Esophagus muscularis mucosa (tissue), 4 donors: ENCODE measurements around the gene LPXN. TPM values are rescaled to one million over a fixed set of nuclear protein-coding genes. Genes with fewer than 3 reads are reported as not detected.

ENCODE experiments used
- DNase-seq: peaks from one replicate; pipeline ENCODE4 v3.0.0-alpha.2; 2017; ENCODE audit errors: extremely low spot score
- H3K27ac ChIP-seq, 4 donors: fragments of 200-600 bp; sonication (generic); replicated peaks in 1 of 4; 1 replicate in 3 of 4; 2 replicates in 1 of 4; pipeline ENCODE4 v1.5.1; 2016 to 2019; ENCODE audit warnings: mild to moderate bottlenecking in 1 of 4
- H3K27me3 ChIP-seq, 4 donors: fragments of 200-600 bp; sonication (generic); one replicate each; pipeline versions ENCODE4 v1.5.1 to v1.6.0; 2016 to 2019
- H3K36me3 ChIP-seq, 4 donors: fragments of 200-600 bp; sonication (generic); one replicate each; pipeline ENCODE4 v1.5.1; 2016 to 2019
- H3K4me1 ChIP-seq, 4 donors: fragments of 200-600 bp; sonication (generic); one replicate each; pipeline ENCODE4 v1.5.1; 2016 to 2019
- H3K4me3 ChIP-seq, 4 donors: fragments of 200-600 bp; sonication (generic); 1 replicate in 2 of 4; 2 replicates in 2 of 4; pipeline ENCODE4 v1.5.1; 2016 to 2019; ENCODE audit warnings: mild to moderate bottlenecking in 4 of 4, moderate library complexity in 1 of 4
- H3K9me3 ChIP-seq, 4 donors: fragments of 200-600 bp; sonication (generic); 1 replicate in 3 of 4; 2 replicates in 1 of 4; pipeline ENCODE4 v1.5.1; 2016 to 2019
- EP300 ChIP-seq: sonication (generic); formaldehyde crosslinking; IDR thresholded peaks from one replicate; pipeline ENCODE4 v1.6.1; 2017; ENCODE audit warnings: antibody characterized with exemption
- POLR2A ChIP-seq: fragments of 450-650 bp; IDR thresholded peaks from one replicate; pipeline ENCODE4 v1.6.1; 2017; ENCODE audit warnings: antibody characterized with exemption, moderate library complexity, mild to moderate bottlenecking, low read depth
- POLR2AphosphoS5 ChIP-seq, 2 donors: sonication (generic); formaldehyde crosslinking; IDR thresholded peaks; one replicate each; pipeline ENCODE4 v1.6.1; 2017; ENCODE audit warnings: antibody characterized with exemption in 2 of 2
- WGBS: methylation state at CpG from one replicate; pipeline ENCODE4 v1.1.5; 2018; 5-methylcytosine and 5-hydroxymethylcytosine counted together
- intact Hi-C: fragments of 100-400 bp; cut with DNase I; formaldehyde crosslinking; loops from one replicate; pipeline ENCODE4 v1.15.1; 2023
- total RNA-seq, 4 donors: library from RNA; depleted of rRNA; stranded (reverse); fragments of >200 nt; gene quantifications; one replicate each; pipeline versions ENCODE4 v1.1.0 to v1.2.1, GENCODE V29; 2016
- TF ChIP-seq, protein P1 (sequence below), 3 experiments: fragments of 200-600 bp in 2 of 3; fragments of 450-650 bp in 1 of 3; sonication (generic) in 2 of 3; IDR thresholded peaks; one replicate each; pipeline ENCODE4 v1.5.1; 2017 to 2019; ENCODE audit warnings: antibody characterized with exemption in 3 of 3, mild to moderate bottlenecking in 2 of 3, moderate library complexity in 1 of 3

Gene LPXN
- total RNA-seq, 4 donors from 2014 or later = 4.1 to 9.6 (median 7.2) TPM

GRCh38 chr11:58615559-58615958 lies 39.9 kb upstream of the LPXN start:
- DNase-seq = no peak
- TF ChIP-seq EP300 (no peak), POLR2AphosphoS5 (IDR thresholded peaks at IDR 0.05) (no peak)
- TF ChIP-seq, protein P1, sequence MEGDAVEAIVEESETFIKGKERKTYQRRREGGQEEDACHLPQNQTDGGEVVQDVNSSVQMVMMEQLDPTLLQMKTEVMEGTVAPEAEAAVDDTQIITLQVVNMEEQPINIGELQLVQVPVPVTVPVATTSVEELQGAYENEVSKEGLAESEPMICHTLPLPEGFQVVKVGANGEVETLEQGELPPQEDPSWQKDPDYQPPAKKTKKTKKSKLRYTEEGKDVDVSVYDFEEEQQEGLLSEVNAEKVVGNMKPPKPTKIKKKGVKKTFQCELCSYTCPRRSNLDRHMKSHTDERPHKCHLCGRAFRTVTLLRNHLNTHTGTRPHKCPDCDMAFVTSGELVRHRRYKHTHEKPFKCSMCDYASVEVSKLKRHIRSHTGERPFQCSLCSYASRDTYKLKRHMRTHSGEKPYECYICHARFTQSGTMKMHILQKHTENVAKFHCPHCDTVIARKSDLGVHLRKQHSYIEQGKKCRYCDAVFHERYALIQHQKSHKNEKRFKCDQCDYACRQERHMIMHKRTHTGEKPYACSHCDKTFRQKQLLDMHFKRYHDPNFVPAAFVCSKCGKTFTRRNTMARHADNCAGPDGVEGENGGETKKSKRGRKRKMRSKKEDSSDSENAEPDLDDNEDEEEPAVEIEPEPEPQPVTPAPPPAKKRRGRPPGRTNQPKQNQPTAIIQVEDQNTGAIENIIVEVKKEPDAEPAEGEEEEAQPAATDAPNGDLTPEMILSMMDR (IDR thresholded peaks at IDR 0.05) = no peak
- no peak overlapping the region for H3K4me3 ChIP-seq
- no peaks in the 10 kb centered on the region for H3K27me3 ChIP-seq
- H3K4me1 ChIP-seq = peaks cover 0 to 11% (median 8%) of the 10 kb centered on the region in 4 donors
- no peaks in the 10 kb centered on the region for H3K9me3 ChIP-seq
- 97% methylated on average over 1 of the region's 1 CpG for WGBS
- H3K27ac ChIP-seq = no peak overlapping the region
- intact Hi-C loops = no loop called here
- peaks cover 48 to 95% (median 75%) of the 10 kb centered on the region in 4 donors for H3K36me3 ChIP-seq

GRCh38 chr11:58613228-58613627 lies 37.6 kb upstream of the LPXN start:
- intact Hi-C loops = no loop called here
- H3K27me3 ChIP-seq = no peaks in the 10 kb centered on the region
- no peak overlapping the region for H3K4me3 ChIP-seq
- TF ChIP-seq POLR2A = no peak
- no peak for TF ChIP-seq EP300
- no peak for TF ChIP-seq POLR2AphosphoS5 (IDR thresholded peaks at IDR 0.05)
- TF ChIP-seq, protein P1 (IDR thresholded peaks at IDR 0.05) = no peak
- no peak for DNase-seq
- 100% methylated on average over 2 of the region's 2 CpGs for WGBS
- H3K27ac ChIP-seq = no peak overlapping the region
- H3K9me3 ChIP-seq = no peaks in the 10 kb centered on the region
- peaks cover 47 to 81% (median 69%) of the 10 kb centered on the region in 4 donors for H3K36me3 ChIP-seq
- H3K4me1 ChIP-seq = peaks cover 0 to 11% (median 6%) of the 10 kb centered on the region in 4 donors

DNA sequence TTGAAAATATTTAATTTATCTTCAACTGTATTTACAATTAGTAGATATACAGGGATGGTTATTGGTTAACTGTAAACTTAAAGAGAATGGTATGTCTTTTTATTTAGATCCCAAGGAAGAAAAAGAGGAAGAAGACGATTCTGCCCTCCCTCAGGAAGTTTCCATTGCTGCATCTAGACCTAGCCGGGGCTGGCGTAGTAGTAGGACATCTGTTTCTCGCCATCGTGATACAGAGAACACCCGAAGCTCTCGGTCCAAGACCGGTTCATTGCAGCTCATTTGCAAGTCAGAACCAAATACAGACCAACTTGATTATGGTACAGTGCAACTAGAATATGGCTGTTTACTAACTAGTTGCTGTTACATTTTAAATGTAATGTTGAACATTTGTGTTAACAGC lies 34.1 kb upstream of the LPXN start:
- H3K27ac ChIP-seq = no peak overlapping the region
- intact Hi-C loops = no loop called here
- H3K4me3 ChIP-seq = no peak overlapping the region
- H3K36me3 ChIP-seq = peaks cover 34 to 51% (median 45%) of the 10 kb centered on the region in 4 donors
- H3K4me1 ChIP-seq = peaks cover 3 to 18% (median 16%) of the 10 kb centered on the region in 4 donors
- no peaks in the 10 kb centered on the region for H3K27me3 ChIP-seq
- TF ChIP-seq POLR2A = no peak
- TF ChIP-seq EP300 = no peak
- TF ChIP-seq, protein P1 (IDR thresholded peaks at IDR 0.05) = no peak
- no peak for TF ChIP-seq POLR2AphosphoS5 (IDR thresholded peaks at IDR 0.05)
- DNase-seq = no peak
- no peaks in the 10 kb centered on the region for H3K9me3 ChIP-seq
- WGBS = 73% methylated on average over 8 of the region's 8 CpGs

DNA sequence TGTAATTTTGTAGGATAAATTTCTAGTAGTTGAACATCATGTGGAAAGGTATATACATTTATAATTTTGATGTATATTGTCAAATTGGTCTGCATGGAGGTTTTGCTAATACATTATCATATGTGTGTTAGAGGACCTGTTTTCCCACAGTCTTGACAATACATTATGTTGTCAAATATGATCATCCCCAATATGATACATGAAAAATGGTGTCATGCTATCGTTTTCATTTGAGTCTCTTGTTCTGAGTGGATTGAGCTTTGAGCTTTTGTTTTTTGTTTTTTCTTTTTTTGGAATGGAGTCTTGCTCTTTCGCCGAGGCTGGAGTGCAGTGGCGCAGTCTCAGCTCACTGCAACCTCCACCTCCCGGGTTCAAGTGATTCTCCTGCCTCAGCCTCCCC lies 32.7 kb upstream of the LPXN start:
- Histone ChIP-seq H3K27ac (no peak overlapping the region), H3K4me1 (peaks cover 3 to 22% (median 19%) of the 10 kb centered on the region in 4 donors), H3K9me3 (no peaks in the 10 kb centered on the region), H3K4me3 (no peak overlapping the region), H3K27me3 (no peaks in the 10 kb centered on the region), H3K36me3 (peaks cover 23 to 37% (median 31%) of the 10 kb centered on the region in 4 donors)
- TF ChIP-seq POLR2AphosphoS5 (IDR thresholded peaks at IDR 0.05) (no peak), POLR2A (no peak)
- WGBS = 96% methylated on average over 5 of the region's 5 CpGs
- no peak for DNase-seq
- intact Hi-C loops = no loop called here

- H3K27me3 ChIP-seq = no peaks in the 10 kb centered on the region
- WGBS = 86% methylated on average over 4 of the region's 4 CpGs
- TF ChIP-seq EP300 = no peak
- TF ChIP-seq, protein P1 (IDR thresholded peaks at IDR 0.05) = no peak
- no peak for TF ChIP-seq POLR2AphosphoS5 (IDR thresholded peaks at IDR 0.05)
- no peak for TF ChIP-seq POLR2A
- H3K4me3 ChIP-seq = no peak overlapping the region
- peaks cover 11 to 25% (median 19%) of the 10 kb centered on the region in 4 donors for H3K36me3 ChIP-seq
- peaks cover 3 to 28% (median 19%) of the 10 kb centered on the region in 4 donors for H3K4me1 ChIP-seq
- no peaks in the 10 kb centered on the region for H3K9me3 ChIP-seq
- no peak overlapping the region for H3K27ac ChIP-seq
- no peak for DNase-seq
- intact Hi-C loops = no loop called here
Observed at GRCh38 chr11:58606930-58607714, 31.5 kb upstream of the LPXN start.
